ENCODE measurements around the gene PHLPP1. TPM values are rescaled to one million over a fixed set of nuclear protein-coding genes. Genes with fewer than 3 reads are reported as not detected.

Gene PHLPP1
- total and polyA plus RNA-seq, 2 of the 4 experiments (the other 2 are of a cell fraction) = 3.3 to 3.6 TPM

GRCh38 chr18:62944454-62944853 lies 229.1 kb downstream of the PHLPP1 start:
- Histone ChIP-seq H2AK9ac (replicated peaks; ENCODE audit: low read depth, low read length, poor library complexity) (no peak overlapping the region), H3K23ac (ENCODE audit: low read depth, low read length) (no peak overlapping the region), H3K79me1 (ENCODE audit: low read depth in 1 of 2, low read length in 2 of 2) (no peaks in the 10 kb centered on the region), H3K4me2 (ENCODE audit: low read depth, low read length) (no peak overlapping the region), H2BK15ac (ENCODE audit: low read depth, low read length) (no peak overlapping the region), H3K27ac (ENCODE audit: insufficient read depth, low read length) (no peak overlapping the region), H3K4me1 (ENCODE audit: control insufficient read depth, insufficient read depth, low read length) (peaks cover 2% of the 10 kb centered on the region; the same call in 1 of the 2 replicates), H2BK120ac (ENCODE audit: low read depth, low read length) (no peak overlapping the region), H3K9me3 (ENCODE audit: control insufficient read depth, insufficient read depth, low read length) (no peaks in the 10 kb centered on the region), H2AK5ac (ENCODE audit: low read depth, low read length) (no peak overlapping the region), H3K56ac (ENCODE audit: extremely low read depth, insufficient read depth, low read length) (no peak overlapping the region), H3K27me3 (ENCODE audit: control insufficient read depth, insufficient read depth, low read length) (no peaks in the 10 kb centered on the region), H3K4ac (ENCODE audit: low read depth, low read length) (no peak overlapping the region), H2BK20ac (ENCODE audit: low read depth, low read length) (no peak overlapping the region), H4K20me1 (ENCODE audit: insufficient read depth, low read length) (no peaks in the 10 kb centered on the region), H3K4me3 (ENCODE audit: insufficient read depth, low read depth, low read length) (no peak overlapping the region), H3K18ac (ENCODE audit: low read depth, low read length) (no peak overlapping the region), H2BK5ac (ENCODE audit: low read depth, low read length, poor library complexity, severe bottlenecking) (no peak overlapping the region), H4K8ac (ENCODE audit: low read depth in 2 of 2, low read length in 2 of 2) (no peak overlapping the region), H4K91ac (ENCODE audit: insufficient read depth, low read depth, low read length) (no peak overlapping the region), H2AFZ (replicated peaks; ENCODE audit: low read length, poor library complexity) (no peak overlapping the region), H3K14ac (replicated peaks; ENCODE audit: low read depth, low read length) (no peak overlapping the region), H3K36me3 (ENCODE audit: control insufficient read depth, insufficient read depth, low read length) (peaks cover 5% of the 10 kb centered on the region), H4K5ac (ENCODE audit: low read depth, low read length) (no peak overlapping the region), H3K9ac (ENCODE audit: low read depth, low read length) (no peak overlapping the region), H3K9me1 (ENCODE audit: insufficient read depth, low read length) (peaks cover 2% of the 10 kb centered on the region; the same call in 1 of the 2 replicates)
- BruUV-seq (replicated peaks) = no TSS peak
- TF ChIP-seq CTCF (conservative IDR thresholded peaks at IDR 0.05; ENCODE audit: low read depth, low read length) (no peak), BHLHE40 (IDR thresholded peaks at IDR 0.05; ENCODE audit: low read depth, low read length) (no peak), CHD1 (IDR thresholded peaks at IDR 0.05; ENCODE audit: low read depth, low read length) (no peak), FOS (IDR thresholded peaks at IDR 0.05; ENCODE audit: low read depth, low read length) (no peak), RCOR1 (IDR thresholded peaks at IDR 0.05; ENCODE audit: insufficient replicate concordance, low read length) (no peak), MAFK (IDR thresholded peaks at IDR 0.05; ENCODE audit: low read depth, low read length) (no peak), RAD21 (IDR thresholded peaks at IDR 0.05; ENCODE audit: low read length) (no peak), RFX5 (IDR thresholded peaks at IDR 0.05; ENCODE audit: low read depth, low read length) (no peak), MXI1 (IDR thresholded peaks at IDR 0.05; ENCODE audit: borderline replicate concordance, low read depth, low read length) (no peak), POLR2A (IDR thresholded peaks at IDR 0.05; ENCODE audit: low read depth, low read length) (no peak), USF2 (IDR thresholded peaks at IDR 0.05; ENCODE audit: low read depth, low read length) (no peak)
- dilution Hi-C loops (cut with HindIII; ENCODE audit: low sequenced_read_pairs, unreplicated experiment) = no loop called here
- CTCF ChIA-PET = no interaction called here
- no peak for DNase-seq
- ATAC-seq (ENCODE audit: low read depth) = no peak
- POLR2A ChIA-PET (ENCODE audit: unreplicated experiment) = no interaction called here
- intact Hi-C loops (cut with micrococcal nuclease) = no loop called here
- in situ Hi-C loops (cut with MboI; ENCODE audit: low sequenced_read_pairs) = no loop called here

All from IMR-90 (cell line).